Esophagus (tissue), 2 donors: Measurements from ENCODE around the gene TBC1D32. TPM values are rescaled to one million over a fixed set of nuclear protein-coding genes. Genes with fewer than 3 reads are reported as not detected.

ENCODE experiments used
- H3K27ac ChIP-seq, 2 donors: one replicate each; pipeline ENCODE4 v1.5.1; 2013; ENCODE audit warnings: low read depth in 2 of 2, mild to moderate bottlenecking in 2 of 2, inconsistent platforms in 1 of 2, low read length in 1 of 2, moderate library complexity in 1 of 2
- H3K27me3 ChIP-seq, 2 donors: one replicate each; pipeline ENCODE4 v1.6.1; 2013; ENCODE audit warnings: low read length in 2 of 2, control low read depth in 1 of 2, mild to moderate bottlenecking in 1 of 2; ENCODE audit not compliant: insufficient read depth in 2 of 2, control insufficient read depth in 1 of 2
- H3K36me3 ChIP-seq, 2 donors: one replicate each; pipeline ENCODE4 v1.6.1; 2013; ENCODE audit warnings: low read length in 1 of 2; ENCODE audit not compliant: control insufficient read depth in 2 of 2, insufficient read depth in 2 of 2
- H3K4me1 ChIP-seq, 2 donors: one replicate each; pipeline ENCODE4 v1.6.1; 2013; ENCODE audit warnings: low read length in 1 of 2; ENCODE audit not compliant: control insufficient read depth in 2 of 2, insufficient read depth in 2 of 2
- H3K4me3 ChIP-seq, 2 donors: one replicate each; pipeline ENCODE4 v1.5.1; 2013; ENCODE audit warnings: low read length in 2 of 2, mild to moderate bottlenecking in 2 of 2, low read depth in 1 of 2, moderate library complexity in 1 of 2
- H3K9me3 ChIP-seq, 2 donors: one replicate each; pipeline ENCODE4 v1.6.1; 2013; ENCODE audit warnings: mild to moderate bottlenecking in 2 of 2, low read depth in 1 of 2, low read length in 1 of 2, moderate library complexity in 1 of 2; ENCODE audit not compliant: control insufficient read depth in 2 of 2, insufficient read depth in 1 of 2
- WGBS, 2 donors: extraction: QIAGEN DNeasy Blood & Tissue Kit; methylation state at CpG; one replicate each; pipeline ENCODE4 v1.1.7; 2013; 5-methylcytosine and 5-hydroxymethylcytosine counted together
- polyA plus RNA-seq, 2 donors: library from polyadenylated mRNA; stranded (reverse); fragments of 200-250 nt; gene quantifications; one replicate each; pipeline ENCODE4 v1.2.3, GENCODE V29; 2013
- donor health status: healthy with polysubstance abuse.
- donor health status: Bipolar disorder and iron deficiency.

Gene TBC1D32
- polyA plus RNA-seq, 2 donors = 1.1 to 1.2 TPM

DNA sequence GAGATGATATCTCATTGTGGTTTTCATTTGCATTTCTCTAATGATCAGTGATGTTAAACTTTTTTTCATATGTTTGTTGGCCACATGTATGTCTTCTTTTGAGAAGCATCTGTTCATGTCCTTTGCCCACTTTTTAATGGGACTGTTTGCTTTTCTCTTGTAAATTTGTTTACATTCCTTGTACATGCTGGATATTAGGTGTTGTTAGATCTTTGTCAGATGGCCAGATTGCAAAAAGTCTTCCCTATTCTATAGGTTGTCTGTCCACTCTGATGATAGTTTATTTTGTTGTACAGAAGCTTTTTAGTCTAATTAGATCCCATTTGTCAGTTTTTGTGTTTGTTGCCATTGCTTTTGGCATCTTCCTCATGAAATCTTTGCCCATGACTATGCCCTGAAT lies 172.4 kb downstream of the TBC1D32 start:
- no peaks in the 10 kb centered on the region for H3K4me1 ChIP-seq
- H3K4me3 ChIP-seq = no peak overlapping the region
- no peak overlapping the region for H3K27ac ChIP-seq
- no peaks in the 10 kb centered on the region for H3K27me3 ChIP-seq
- no peaks in the 10 kb centered on the region for H3K9me3 ChIP-seq
- H3K36me3 ChIP-seq = no peaks in the 10 kb centered on the region

DNA sequence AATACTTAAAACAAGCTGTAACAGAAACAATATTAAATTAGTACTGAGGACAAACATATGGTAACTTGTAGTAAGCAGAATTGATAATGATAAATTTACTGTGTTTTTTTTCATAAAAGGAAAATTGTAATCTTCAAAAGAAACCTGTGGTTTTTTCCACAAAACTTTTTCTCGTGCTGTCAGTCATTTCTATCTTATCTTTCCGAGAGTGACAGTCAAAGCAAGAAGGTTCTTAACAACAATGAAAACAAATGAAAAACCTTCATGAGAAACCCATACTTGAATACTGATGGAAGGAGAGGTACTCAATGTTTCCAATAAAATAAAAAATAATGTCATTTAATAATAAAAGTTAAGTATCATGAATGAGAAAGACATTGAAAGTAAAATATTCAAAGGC lies 174.0 kb downstream of the TBC1D32 start:
- 69 to 85% methylated on average over 2 of the region's 2 CpGs for WGBS, 2 donors
- H3K27me3 ChIP-seq = no peaks in the 10 kb centered on the region
- H3K27ac ChIP-seq = no peak overlapping the region
- H3K4me3 ChIP-seq = no peak overlapping the region
- H3K9me3 ChIP-seq = no peaks in the 10 kb centered on the region
- no peaks in the 10 kb centered on the region for H3K36me3 ChIP-seq
- no peaks in the 10 kb centered on the region for H3K4me1 ChIP-seq

DNA sequence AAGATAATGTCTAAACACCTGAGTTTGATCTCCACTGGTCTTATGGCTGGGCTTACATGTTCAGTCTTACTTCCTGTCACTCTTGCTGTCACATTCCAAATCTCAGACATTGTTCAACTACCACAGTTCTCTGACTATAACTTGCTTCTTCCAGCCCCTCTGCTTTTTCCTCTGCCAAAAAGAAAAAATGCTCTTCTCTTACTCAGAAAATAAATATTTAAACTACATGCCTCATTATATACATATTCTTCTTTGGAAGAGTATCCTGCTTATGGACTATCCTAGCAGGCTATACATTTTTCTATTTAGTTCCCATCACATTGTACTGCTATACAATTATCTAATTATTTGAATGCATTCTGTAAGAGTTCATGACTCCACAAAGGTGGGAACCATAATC lies 175.4 kb downstream of the TBC1D32 start:
- no peaks in the 10 kb centered on the region for H3K36me3 ChIP-seq
- no peaks in the 10 kb centered on the region for H3K27me3 ChIP-seq
- no peaks in the 10 kb centered on the region for H3K9me3 ChIP-seq
- H3K4me1 ChIP-seq = no peaks in the 10 kb centered on the region
- no peak overlapping the region for H3K4me3 ChIP-seq
- H3K27ac ChIP-seq = no peak overlapping the region

DNA sequence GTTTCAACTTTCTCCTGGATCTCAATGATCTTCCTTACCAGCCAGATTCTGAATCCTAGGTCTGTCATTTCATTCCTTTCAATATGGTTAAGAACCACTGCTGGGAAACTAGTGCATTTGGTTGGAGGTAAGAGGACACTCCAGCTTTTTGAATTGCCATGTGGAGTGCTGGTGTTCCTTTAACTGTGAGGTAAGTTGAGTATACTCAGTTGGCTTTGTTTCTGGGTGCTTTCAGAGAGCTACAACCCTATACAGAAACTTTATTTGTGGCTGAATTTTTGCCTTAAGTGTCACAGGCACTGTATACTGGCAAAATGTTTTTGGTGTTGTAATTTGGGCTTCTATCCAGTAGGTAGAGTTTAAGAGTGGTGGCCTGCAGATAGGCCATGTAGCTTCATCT lies 175.8 kb downstream of the TBC1D32 start:
- Histone ChIP-seq H3K36me3 (no peaks in the 10 kb centered on the region), H3K4me1 (no peaks in the 10 kb centered on the region), H3K27ac (no peak overlapping the region), H3K4me3 (no peak overlapping the region), H3K27me3 (no peaks in the 10 kb centered on the region), H3K9me3 (peaks cover 0 to under 1% of the 10 kb centered on the region in 2 donors)

DNA sequence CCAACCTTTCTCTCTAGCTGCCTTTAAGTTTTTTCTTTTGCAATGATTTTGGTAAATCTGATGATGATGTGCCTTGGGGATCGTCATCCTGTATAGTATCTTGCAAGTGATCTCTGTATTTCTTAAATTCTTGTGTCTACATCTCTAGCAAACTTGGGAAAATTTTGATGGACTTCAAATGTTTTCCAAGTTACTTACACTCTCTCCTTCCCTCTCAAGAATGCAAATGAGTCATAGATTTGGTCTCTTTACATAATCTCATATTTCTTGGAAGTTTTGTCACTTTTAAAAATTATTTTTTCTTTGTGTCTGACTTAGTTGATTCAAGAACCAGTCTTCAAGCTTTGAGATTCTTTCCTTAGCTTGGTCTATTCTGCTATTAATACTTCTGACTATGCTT lies 176.4 kb downstream of the TBC1D32 start:
- no peak overlapping the region for H3K27ac ChIP-seq
- no peaks in the 10 kb centered on the region for H3K4me1 ChIP-seq
- peaks cover 0 to 5% of the 10 kb centered on the region in 2 donors for H3K9me3 ChIP-seq
- H3K27me3 ChIP-seq = no peaks in the 10 kb centered on the region
- no peaks in the 10 kb centered on the region for H3K36me3 ChIP-seq
- no peak overlapping the region for H3K4me3 ChIP-seq
- WGBS, 2 donors = 98 to 100% methylated on average over 1 of the region's 1 CpG

DNA sequence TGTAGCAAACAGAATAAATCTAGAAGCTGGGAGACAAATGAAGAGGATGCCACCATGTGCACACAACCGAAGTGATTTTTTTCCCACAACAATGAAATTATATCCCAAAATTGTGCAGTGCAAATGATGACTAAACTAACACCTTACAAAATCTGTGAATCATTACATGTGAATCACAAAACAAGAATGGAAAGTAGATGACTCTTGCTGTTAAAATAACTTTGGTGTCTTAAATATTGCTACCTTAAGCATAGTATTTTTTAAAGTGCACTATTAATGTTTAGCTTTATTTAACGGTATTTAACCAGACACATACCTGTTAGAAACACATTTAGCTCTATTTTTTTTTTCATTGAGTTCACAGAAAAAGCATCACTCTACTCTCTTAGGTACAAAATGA lies 190.8 kb downstream of the TBC1D32 start:
- Histone ChIP-seq H3K27me3 (no peaks in the 10 kb centered on the region), H3K4me1 (no peaks in the 10 kb centered on the region), H3K36me3 (no peaks in the 10 kb centered on the region), H3K4me3 (no peak overlapping the region), H3K9me3 (no peaks in the 10 kb centered on the region), H3K27ac (no peak overlapping the region)
- 59 to 65% methylated on average over 2 of the region's 2 CpGs for WGBS, 2 donors

DNA sequence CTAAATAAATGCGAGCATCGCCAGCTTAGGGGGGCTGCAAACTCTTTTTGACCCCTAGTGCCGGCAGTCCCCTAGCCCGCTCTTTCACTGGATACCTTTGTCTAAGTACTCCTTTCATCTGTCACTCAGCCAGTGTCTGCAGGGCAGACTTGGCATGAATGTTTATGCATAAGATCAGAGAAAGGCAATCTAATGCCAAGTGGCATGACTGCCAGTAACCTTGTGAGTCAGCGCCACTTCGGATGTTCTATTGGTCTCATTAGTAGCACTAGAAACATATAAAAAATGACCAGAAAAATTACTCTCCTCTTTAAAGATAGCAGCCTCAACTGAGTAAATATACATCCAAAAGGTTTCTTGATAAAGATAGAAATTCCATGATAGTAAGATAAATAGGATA lies 192.2 kb downstream of the TBC1D32 start:
- no peaks in the 10 kb centered on the region for H3K27me3 ChIP-seq
- 64 to 80% methylated on average over 6 of the region's 6 CpGs for WGBS, 2 donors
- no peaks in the 10 kb centered on the region for H3K4me1 ChIP-seq
- no peaks in the 10 kb centered on the region for H3K9me3 ChIP-seq
- H3K27ac ChIP-seq = no peak overlapping the region
- no peaks in the 10 kb centered on the region for H3K36me3 ChIP-seq
- no peak overlapping the region for H3K4me3 ChIP-seq

DNA sequence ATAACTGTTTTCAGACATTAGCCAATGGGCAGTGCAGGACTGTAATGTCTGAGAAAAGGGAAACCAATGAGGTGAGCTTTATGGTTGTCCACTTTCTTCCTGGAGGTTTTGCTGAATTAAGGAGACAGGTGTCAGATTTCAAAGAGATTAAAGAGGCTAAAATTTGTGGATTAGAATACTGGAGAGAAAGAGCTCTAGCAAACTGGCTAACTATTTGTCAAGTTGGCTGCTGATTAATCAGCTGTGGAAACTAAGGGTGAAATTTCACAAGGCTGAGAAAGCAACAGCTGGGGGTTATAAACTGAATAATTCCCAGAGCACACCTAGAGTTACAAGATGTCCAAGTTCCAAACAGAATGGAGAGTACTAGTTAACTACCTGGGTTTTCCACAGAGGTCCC lies 198.9 kb downstream of the TBC1D32 start:
- Histone ChIP-seq H3K36me3 (no peaks in the 10 kb centered on the region), H3K9me3 (no peaks in the 10 kb centered on the region), H3K27ac (no peak overlapping the region), H3K4me3 (no peak overlapping the region), H3K27me3 (no peaks in the 10 kb centered on the region), H3K4me1 (no peaks in the 10 kb centered on the region)

DNA sequence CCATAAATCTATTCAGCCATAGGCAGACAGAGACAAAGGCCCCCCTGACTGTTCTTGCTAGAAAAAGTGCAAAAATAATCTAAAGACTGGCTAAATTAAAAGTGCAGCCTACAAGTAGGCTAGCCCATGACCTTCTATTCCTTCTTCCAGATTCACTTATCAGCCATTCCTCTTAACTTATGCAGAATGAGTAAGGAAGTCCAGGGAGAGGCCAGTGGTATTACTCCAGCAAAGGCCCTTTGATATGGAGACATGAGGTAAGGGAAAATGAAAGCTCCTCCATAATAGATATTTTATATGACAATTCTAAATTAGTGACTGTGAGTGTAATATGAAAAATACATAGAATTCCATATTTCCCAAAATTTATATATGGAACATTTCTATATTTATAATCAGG lies 199.4 kb downstream of the TBC1D32 start:
- no peaks in the 10 kb centered on the region for H3K9me3 ChIP-seq
- H3K4me3 ChIP-seq = no peak overlapping the region
- H3K27ac ChIP-seq = no peak overlapping the region
- no peaks in the 10 kb centered on the region for H3K27me3 ChIP-seq
- no peaks in the 10 kb centered on the region for H3K4me1 ChIP-seq
- H3K36me3 ChIP-seq = no peaks in the 10 kb centered on the region

DNA sequence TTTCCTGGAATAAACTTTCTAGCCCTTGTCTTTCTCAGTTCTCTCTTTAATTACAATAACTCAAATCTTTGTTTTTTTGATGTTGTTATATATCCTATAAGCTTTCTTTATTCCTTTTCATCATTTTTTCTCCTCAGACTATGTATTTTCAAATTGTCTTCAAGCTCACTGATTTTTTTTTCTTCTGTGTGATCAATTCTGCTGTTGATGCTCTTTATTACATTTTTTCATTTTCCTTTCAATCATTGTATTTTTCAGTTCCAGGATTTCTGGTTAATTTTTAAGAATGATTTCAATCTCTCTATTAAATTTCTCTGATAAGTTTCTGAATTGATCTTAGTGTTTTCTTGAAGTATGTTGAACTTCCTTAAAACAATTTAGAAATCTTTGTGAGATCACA lies 209.7 kb downstream of the TBC1D32 start:
- Histone ChIP-seq H3K4me3 (no peak overlapping the region), H3K27ac (no peak overlapping the region), H3K4me1 (no peaks in the 10 kb centered on the region), H3K27me3 (no peaks in the 10 kb centered on the region), H3K9me3 (peaks cover 0 to 8% of the 10 kb centered on the region in 2 donors), H3K36me3 (peaks cover 0 to 6% of the 10 kb centered on the region in 2 donors)

DNA sequence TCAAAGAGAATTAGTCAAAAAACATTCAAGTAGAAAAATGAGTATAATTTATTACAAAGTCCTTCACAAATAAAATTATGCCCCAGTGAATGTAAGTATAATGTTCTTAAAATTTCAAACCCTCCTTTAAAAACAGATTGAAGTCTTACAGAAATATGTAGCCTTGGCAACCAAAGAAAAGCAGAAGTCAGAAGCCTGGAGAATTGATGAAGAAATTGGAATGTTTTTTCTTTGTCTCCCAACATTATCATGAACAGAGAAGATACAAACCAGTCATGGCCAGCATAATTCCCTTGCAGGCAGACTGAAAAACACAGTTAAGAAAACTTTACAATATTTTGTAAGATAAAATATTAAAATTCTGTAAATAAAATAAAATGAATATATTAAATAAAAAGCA lies 221.9 kb downstream of the TBC1D32 start:
- H3K4me3 ChIP-seq = no peak overlapping the region
- no peaks in the 10 kb centered on the region for H3K4me1 ChIP-seq
- no peaks in the 10 kb centered on the region for H3K36me3 ChIP-seq
- H3K27me3 ChIP-seq = no peaks in the 10 kb centered on the region
- H3K27ac ChIP-seq = no peak overlapping the region
- no peaks in the 10 kb centered on the region for H3K9me3 ChIP-seq
